Endometrium (tissue), 2 donors: ENCODE data around the gene SESTD1.

Source experiments
- FAIRE-seq: peaks from 2 replicates; lab custom pipeline; 2012; peaks lifted over from hg19 to GRCh38; lab: Jason Lieb, UNC
- donor health status: control.
- donor health status: control.

Gene SESTD1

GRCh38 chr2:179264368-179265081 is at the start of gene SESTD1:
Gene SESTD1 (minus strand): TSS chr2:179264832. CDS start chr2:179191841, 72,991 bp downstream.
- FAIRE-seq, result no peak

- no peak for FAIRE-seq
Observed at GRCh38 chr2:179313057-179313456, 48.4 kb upstream of the SESTD1 start.

- FAIRE-seq, result no peak
Observed at GRCh38 chr2:179311101-179311500, 46.5 kb upstream of the SESTD1 start.

- no peak for FAIRE-seq
Observed at GRCh38 chr2:179307616-179308371, 43.2 kb upstream of the SESTD1 start.

- no peak for FAIRE-seq
Observed at GRCh38 chr2:179305125-179305524, 40.5 kb upstream of the SESTD1 start.

DNA sequence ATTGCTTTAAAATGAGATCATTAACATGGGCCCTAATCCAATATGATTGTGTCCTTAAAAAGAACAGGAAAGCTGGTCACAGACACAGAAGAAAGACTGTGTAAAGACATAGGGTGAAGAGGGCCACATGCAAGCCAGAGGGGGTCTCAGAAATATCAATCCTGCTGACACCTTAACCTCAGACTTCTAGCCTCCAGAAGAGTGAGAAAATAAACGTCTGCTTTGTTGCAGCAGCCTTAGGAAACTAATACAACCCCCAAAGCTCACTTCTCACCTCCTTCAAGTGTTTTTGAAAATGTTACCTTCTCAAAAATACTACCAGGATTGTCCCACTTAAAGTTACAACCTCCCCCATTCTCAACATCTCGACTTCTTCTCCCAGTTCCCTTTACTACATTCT is 39.8 kb upstream of the SESTD1 start:
- no peak for FAIRE-seq

DNA sequence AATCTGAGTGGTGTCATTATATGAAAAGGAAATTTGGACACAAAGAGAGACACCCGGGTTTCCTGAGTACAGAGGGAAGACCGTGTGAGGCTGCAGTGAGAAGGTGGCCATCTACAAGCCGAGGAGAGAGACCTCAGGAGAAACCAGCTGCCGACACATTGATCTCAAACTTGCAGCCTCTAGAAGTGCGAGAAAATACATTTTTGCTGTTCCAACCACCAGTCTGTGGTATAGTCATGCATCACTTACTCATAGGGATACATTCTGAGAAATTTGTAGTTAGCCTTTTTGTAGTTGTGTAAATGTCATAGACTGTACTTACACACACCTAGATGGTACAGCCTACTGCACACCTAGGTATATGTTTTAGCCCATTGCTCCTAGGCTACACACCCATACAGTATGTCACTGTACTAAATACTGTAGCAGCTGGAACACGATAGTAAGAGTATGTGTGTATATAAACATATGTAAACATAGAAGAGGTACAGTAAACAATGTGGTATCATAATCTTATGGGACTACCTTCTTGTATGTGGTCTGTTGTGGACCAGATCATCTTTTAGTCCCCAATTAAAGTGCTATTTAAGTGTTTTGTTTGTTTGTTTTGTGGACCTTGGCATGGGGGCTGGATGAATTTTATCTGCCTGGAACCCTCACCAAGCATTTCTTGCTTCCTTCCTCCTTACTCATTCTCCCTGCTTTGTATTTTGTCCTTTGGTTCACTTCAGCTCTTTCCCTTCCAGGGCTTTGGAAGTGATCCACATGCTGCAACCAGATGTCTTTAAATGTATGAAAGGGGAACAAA is 38.3 kb upstream of the SESTD1 start:
- no peak for FAIRE-seq

- no peak for FAIRE-seq
Observed at GRCh38 chr2:179302149-179302548, 37.5 kb upstream of the SESTD1 start.

DNA sequence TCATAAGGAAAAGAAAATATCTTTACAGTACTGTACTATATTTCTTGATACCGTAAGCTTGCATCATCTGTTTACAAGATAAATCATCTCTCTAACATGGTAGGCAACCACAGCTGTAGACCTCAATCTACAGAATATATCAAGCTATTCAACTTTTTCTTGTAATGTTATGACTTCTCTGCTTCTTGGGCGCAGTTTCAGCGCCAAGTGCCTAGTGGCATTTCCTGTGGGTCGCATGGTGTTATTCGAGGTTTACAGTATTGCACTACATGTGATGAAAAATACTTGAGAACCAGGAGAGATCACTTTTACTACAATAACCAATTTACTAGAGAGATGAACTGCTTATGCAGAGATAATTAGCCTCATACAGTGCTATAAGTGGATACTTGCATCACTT is 34.0 kb upstream of the SESTD1 start:
- FAIRE-seq, result no peak

- FAIRE-seq, result no peak
Observed at GRCh38 chr2:179297927-179298326, 33.3 kb upstream of the SESTD1 start.

DNA sequence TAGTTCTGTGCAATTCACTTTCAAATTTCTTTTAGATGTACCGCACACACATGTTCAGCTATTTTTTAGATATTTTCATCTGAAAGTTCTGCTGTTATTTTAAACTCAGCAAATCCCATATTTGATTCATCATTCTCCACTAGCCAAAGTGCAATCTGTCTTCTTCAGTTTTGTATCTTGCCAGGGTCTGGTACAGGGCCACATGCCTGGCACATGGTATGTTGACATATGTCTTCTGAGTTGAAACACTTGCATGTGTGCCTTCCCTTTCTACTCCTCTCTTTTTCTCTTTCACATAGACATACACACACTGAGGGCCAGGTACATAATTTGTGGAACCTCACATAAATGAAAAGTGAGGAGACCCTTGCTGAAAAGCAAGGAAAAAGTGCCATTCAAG is 25.7 kb upstream of the SESTD1 start:
- no peak for FAIRE-seq

DNA sequence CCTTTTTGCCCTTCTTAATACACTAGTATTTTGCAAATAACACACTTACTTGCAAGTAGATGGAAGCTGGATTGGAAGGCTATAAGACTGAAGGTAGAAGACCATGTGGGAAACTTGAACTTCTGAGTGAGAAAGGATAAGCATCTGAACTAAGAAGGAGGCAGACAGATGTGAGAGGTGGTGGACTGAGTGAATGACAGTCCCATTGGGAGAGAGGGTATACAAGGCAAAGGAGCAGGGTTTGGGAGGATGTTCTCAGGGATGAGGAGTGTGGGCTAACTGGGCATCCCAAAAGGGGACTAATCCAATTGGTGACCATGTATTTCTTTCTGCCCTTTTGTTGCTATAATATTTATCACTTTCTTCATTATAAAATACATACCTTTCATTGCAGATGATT is 20.4 kb upstream of the SESTD1 start:
- FAIRE-seq, result no peak

- FAIRE-seq, result no peak
Observed at GRCh38 chr2:179277429-179278196, 13.0 kb upstream of the SESTD1 start.

DNA sequence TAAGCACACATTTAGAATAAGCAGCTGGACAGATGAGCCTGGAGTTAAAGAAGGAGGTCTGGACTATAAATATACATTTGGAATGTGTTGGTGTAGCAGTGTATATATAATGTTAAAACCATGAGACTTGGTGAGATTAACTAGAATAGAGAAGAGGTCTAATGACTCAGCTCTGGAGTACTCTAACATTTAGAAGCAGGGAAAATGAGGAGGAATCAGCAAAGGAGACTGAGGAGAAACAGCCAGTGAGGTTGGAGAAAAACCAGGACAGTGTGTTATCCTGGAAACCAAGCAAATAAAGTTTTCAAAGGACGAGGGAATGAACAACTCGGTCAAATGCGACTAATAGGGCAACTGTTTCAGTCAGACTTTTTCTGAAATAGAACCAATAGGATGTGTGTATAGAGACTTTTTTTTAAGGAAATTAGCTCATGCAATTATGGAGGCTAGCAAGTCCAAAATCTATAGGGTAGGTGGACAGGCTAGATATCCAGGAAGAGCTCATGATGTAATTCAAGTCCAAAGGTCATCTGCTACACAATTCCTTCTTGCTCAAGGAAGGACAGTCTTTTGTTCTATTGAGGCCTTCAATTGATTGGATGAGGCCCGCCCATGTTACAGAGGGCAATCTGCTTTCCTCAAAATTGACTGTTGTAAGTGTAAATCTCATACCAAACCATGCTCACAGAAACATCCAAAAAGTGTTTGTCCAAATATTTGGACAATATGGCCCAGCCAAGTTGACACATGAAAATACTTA is 10.8 kb upstream of the SESTD1 start:
- FAIRE-seq, result no peak

GRCh38 chr2:179274749-179275148 is 10.1 kb upstream of the SESTD1 start:
- no peak for FAIRE-seq

DNA sequence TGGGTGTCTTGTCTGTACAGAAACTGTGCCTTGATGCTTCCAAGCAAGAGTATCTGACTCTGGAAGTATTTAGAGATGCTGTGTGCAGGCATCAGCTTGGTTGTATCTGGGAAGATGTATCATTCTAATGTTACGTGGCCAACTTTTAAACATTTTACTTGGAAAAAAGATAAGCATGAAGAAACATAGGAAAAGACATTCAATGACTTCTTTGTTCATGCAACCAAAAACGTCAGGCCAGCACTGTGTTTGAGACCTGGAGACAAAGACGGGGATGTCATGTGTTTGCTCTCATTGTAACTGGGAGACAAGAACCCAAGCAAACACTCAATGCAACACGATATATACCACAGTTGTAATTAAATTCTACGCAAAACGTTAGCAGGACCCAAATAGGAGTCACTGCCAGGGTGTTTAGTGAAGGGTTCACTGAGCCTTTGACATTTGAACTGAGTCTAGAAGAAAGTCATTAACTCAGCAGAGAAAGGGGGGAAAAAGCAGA is 8.9 kb upstream of the SESTD1 start:
- no peak for FAIRE-seq

DNA sequence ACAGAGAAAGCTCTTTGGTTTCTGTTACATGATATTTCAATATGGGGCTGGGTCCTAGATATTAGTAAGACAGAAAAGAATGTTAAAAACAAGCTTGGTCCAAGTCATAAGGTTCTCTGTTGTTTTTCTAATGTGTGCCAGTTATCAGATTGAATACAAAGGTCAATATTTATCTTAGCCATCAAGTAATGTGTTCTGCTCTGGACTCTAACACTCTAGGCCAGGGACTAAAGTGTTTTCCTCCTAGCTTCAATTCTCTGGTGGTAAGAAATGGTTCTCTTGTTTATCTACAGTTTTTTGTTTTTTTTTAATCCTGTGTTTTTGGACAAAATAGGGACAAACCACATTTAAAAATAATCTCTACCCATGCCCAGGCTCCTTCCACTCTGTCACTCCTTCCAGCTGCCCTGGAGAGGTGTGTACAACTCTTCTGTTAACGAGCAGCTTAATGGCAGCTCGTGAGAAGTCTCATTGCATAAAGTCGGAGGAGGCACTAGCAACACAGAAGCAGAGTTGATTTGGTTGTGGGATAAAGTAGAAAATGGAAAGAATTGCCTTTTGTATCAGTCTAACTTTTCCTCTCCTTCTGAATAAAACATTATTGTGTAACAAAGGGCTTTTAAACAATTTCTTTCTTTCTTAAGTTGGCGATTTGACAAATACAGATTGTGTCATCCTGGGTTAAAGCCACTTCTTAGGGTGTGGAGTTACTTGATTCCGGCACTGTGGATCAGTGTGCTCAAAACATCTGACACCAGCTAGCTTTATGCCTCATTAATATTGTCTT is 8.0 kb upstream of the SESTD1 start:
- FAIRE-seq, result no peak

- no peak for FAIRE-seq
Observed at GRCh38 chr2:179270689-179271088, 6.1 kb upstream of the SESTD1 start.

DNA sequence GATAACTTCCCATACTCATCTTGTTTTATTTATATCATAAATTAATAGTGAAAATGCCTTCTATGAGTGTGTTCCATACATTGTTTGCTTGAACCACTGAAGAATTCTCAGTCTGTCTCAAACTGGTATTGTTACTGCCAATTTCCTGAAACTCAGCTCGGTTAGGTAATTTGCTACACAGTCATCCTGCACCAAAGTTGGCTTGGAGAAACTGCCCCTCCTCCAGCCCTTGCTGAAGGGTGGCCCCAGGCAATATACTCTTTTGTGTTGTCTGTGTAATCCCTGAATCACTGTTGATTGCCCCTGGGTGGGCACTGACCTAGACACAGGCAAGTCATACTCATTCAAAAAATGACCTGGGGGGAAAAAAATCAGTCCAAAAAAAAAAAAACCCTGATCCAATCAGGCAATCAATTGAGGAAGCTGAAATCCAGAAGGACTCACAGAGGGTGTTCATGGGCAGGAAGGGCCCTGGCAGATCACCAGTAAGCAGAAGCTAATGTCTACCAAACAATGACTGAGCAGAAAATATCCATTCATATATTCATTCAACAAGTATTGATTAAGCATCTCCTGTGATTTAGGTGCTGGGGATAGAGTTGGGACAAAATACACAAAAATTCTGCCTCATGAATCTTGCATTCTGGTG is 3.8 kb upstream of the SESTD1 start:
- FAIRE-seq, result no peak

GRCh38 chr2:179266271-179266670 is 1.6 kb upstream of the SESTD1 start:
- no peak for FAIRE-seq
